ENCODE data around the gene NUP85. TPM values are rescaled to one million over a fixed set of nuclear protein-coding genes. Genes with fewer than 3 reads are reported as not detected.

NUP85 gene
- total and polyA plus RNA-seq, 4 experiments from 2014 or later, result 33.4 to 164 (median 93.1) TPM

GRCh38 chr17:75239214-75239613 lies 33.7 kb downstream of the NUP85 start:
- H3K36me3 ChIP-seq (ENCODE audit: insufficient read depth, low read length), result peaks cover 82% of the 10 kb centered on the region
- no peaks in the 10 kb centered on the region for H3K27me3 ChIP-seq (ENCODE audit: insufficient read depth, low read length)
- H3K4me1 ChIP-seq (ENCODE audit: insufficient read depth, low read length), result peaks cover 47% of the 10 kb centered on the region
- Mint-ChIP-seq H3K4me1 (peaks cover 27 to 47% (median 35%) of the 10 kb centered on the region in 4 donors), H3K27ac (peak overlapping the region; percentile 90 to 99 (median 96)), H3K4me3 (peak overlapping the region in 5 of 8 donors; percentile 82 to 94 (median 87)), H3K9me3 (no peaks in the 10 kb centered on the region), H3K27me3 (no peaks in the 10 kb centered on the region), H3K36me3 (peaks cover 35 to 76% of the 10 kb centered on the region in 2 donors)
- no peak for DNase-seq
- no peak overlapping the region for H3K4me3 ChIP-seq (ENCODE audit: low read length in 2 of 2)
- POLR2A ChIA-PET (ENCODE audit: partially characterized antibody), result interaction anchor here (1.4 to 8.6 kb wide), 4 partner anchors 22 to 125 kb away, joined by 3 to 62 read pairs (median 14); partner anchors contain the start of genes GGA3, MIF4GD and MRPS7
- H3K9me3 ChIP-seq (ENCODE audit: control insufficient read depth in 1 of 2, low read length in 2 of 2), result no peaks in the 10 kb centered on the region
- intact Hi-C loops (cut with micrococcal nuclease), result no loop called here
- CTCF ChIA-PET (ENCODE audit: partially characterized antibody), result interaction anchor here (0.8 to 5.7 kb wide), 10 partner anchors 10 to 278 kb away, joined by 3 to 42 read pairs (median 5); partner anchors contain the start of genes MIF4GD and SLC25A19
- H3K27ac ChIP-seq (ENCODE audit: low read depth, low read length), result peak overlapping the region; percentile 16

- Mint-ChIP-seq H3K9me3 (no peaks in the 10 kb centered on the region), H3K27me3 (no peaks in the 10 kb centered on the region), H3K4me3 (no peak overlapping the region), H3K4me1 (peaks cover 32 to 53% (median 40%) of the 10 kb centered on the region in 4 donors), H3K27ac (peak overlapping the region in 6 of 7 donors; percentile 55 to 91 (median 78)), H3K36me3 (peaks cover 32 to 74% of the 10 kb centered on the region in 2 donors)
- peaks cover 75% of the 10 kb centered on the region for H3K36me3 ChIP-seq (ENCODE audit: insufficient read depth, low read length)
- no peaks in the 10 kb centered on the region for H3K27me3 ChIP-seq (ENCODE audit: insufficient read depth, low read length)
- no peak overlapping the region for H3K4me3 ChIP-seq (ENCODE audit: low read length in 2 of 2)
- H3K27ac ChIP-seq (ENCODE audit: low read depth, low read length), result no peak overlapping the region
- ChIA-PET POLR2A (ENCODE audit: partially characterized antibody) (interaction anchor here (1.1 to 8.6 kb wide), 5 partner anchors 22 to 278 kb away, joined by 3 to 62 read pairs (median 12); partner anchors contain the start of genes GGA3, MIF4GD and MRPS7), CTCF (ENCODE audit: partially characterized antibody) (interaction anchor here (0.8 to 5.7 kb wide), 13 partner anchors 11 to 279 kb away, joined by 3 to 42 read pairs (median 5); partner anchors contain the start of genes MIF4GD and SLC25A19)
- H3K4me1 ChIP-seq (ENCODE audit: insufficient read depth, low read length), result peaks cover 49% of the 10 kb centered on the region
- intact Hi-C loops (cut with micrococcal nuclease), result no loop called here
- no peak for DNase-seq
- no peaks in the 10 kb centered on the region for H3K9me3 ChIP-seq (ENCODE audit: control insufficient read depth in 1 of 2, low read length in 2 of 2)
Observed at GRCh38 chr17:75239778-75240393, 34.4 kb downstream of the NUP85 start.

GRCh38 chr17:75240394-75241142 lies 35.1 kb downstream of the NUP85 start:
- Histone ChIP-seq H3K27me3 (ENCODE audit: insufficient read depth, low read length) (no peaks in the 10 kb centered on the region), H3K9me3 (ENCODE audit: control insufficient read depth in 1 of 2, low read length in 2 of 2) (no peaks in the 10 kb centered on the region), H3K27ac (ENCODE audit: low read depth, low read length) (peak overlapping the region; percentile 67), H3K4me3 (ENCODE audit: low read length in 2 of 2) (no peak overlapping the region), H3K4me1 (ENCODE audit: insufficient read depth, low read length) (peaks cover 56% of the 10 kb centered on the region), H3K36me3 (ENCODE audit: insufficient read depth, low read length) (peaks cover 72% of the 10 kb centered on the region)
- H3K9me3 Mint-ChIP-seq, result no peaks in the 10 kb centered on the region
- ChIA-PET POLR2A (ENCODE audit: partially characterized antibody) (interaction anchor here (1.1 to 8.6 kb wide), 4 partner anchors 10 to 279 kb away, joined by 3 to 62 read pairs (median 13); partner anchors contain the start of genes GGA3, MIF4GD and MRPS7), CTCF (ENCODE audit: partially characterized antibody) (interaction anchor here (0.8 to 5.7 kb wide), 12 partner anchors 10 to 279 kb away, joined by 3 to 42 read pairs (median 5); partner anchors contain the start of genes MIF4GD and SLC25A19)
- H3K4me1 Mint-ChIP-seq, result peaks cover 32 to 54% (median 40%) of the 10 kb centered on the region in 4 donors
- H3K36me3 Mint-ChIP-seq, result peaks cover 31 to 70% of the 10 kb centered on the region in 2 donors
- H3K27ac Mint-ChIP-seq, result peak overlapping the region; percentile 19 to 98 (median 78)
- H3K4me3 Mint-ChIP-seq, result peak overlapping the region in 1 of 8 donors; percentile 22
- intact Hi-C loops (cut with micrococcal nuclease), result no loop called here
- H3K27me3 Mint-ChIP-seq, result no peaks in the 10 kb centered on the region
- peak in 1 of 5 donors; percentile 16 for DNase-seq

GRCh38 chr17:75241143-75241430 lies 35.6 kb downstream of the NUP85 start:
- Mint-ChIP-seq H3K4me3 (no peak overlapping the region), H3K9me3 (no peaks in the 10 kb centered on the region), H3K27ac (peak overlapping the region in 5 of 7 donors; percentile 57 to 99 (median 98)), H3K4me1 (peaks cover 32 to 60% (median 40%) of the 10 kb centered on the region in 4 donors), H3K27me3 (no peaks in the 10 kb centered on the region), H3K36me3 (peaks cover 35 to 73% of the 10 kb centered on the region in 2 donors)
- Histone ChIP-seq H3K4me1 (ENCODE audit: insufficient read depth, low read length) (peaks cover 57% of the 10 kb centered on the region), H3K27ac (ENCODE audit: low read depth, low read length) (peak overlapping the region; percentile 67), H3K9me3 (ENCODE audit: control insufficient read depth in 1 of 2, low read length in 2 of 2) (no peaks in the 10 kb centered on the region), H3K27me3 (ENCODE audit: insufficient read depth, low read length) (no peaks in the 10 kb centered on the region), H3K4me3 (ENCODE audit: low read length in 2 of 2) (no peak overlapping the region), H3K36me3 (ENCODE audit: insufficient read depth, low read length) (peaks cover 72% of the 10 kb centered on the region)
- intact Hi-C loops (cut with micrococcal nuclease), result no loop called here
- ChIA-PET CTCF (ENCODE audit: partially characterized antibody) (interaction anchor here (1.2 to 5.7 kb wide), 6 partner anchors 9 to 171 kb away, joined by 3 to 42 read pairs (median 5); no protein-coding TSS in a partner anchor), POLR2A (ENCODE audit: partially characterized antibody) (interaction anchor here (1.9 to 8.6 kb wide), 4 partner anchors 10 to 48 kb away, joined by 8 to 62 read pairs (median 26); partner anchors contain the start of genes GGA3, MIF4GD, MRPS7 and SLC25A19)
- no peak for DNase-seq

GRCh38 chr17:75241502-75241901 lies 36.0 kb downstream of the NUP85 start:
- no peaks in the 10 kb centered on the region for H3K9me3 Mint-ChIP-seq
- peak overlapping the region; percentile 67 for H3K27ac ChIP-seq (ENCODE audit: low read depth, low read length)
- H3K27ac Mint-ChIP-seq, result peak overlapping the region; percentile 94 to 99 (median 98)
- no peaks in the 10 kb centered on the region for H3K27me3 Mint-ChIP-seq
- intact Hi-C loops (cut with micrococcal nuclease), result no loop called here
- peak overlapping the region in 4 of 8 donors; percentile 35 to 79 (median 64) for H3K4me3 Mint-ChIP-seq
- DNase-seq, result no peak
- peaks cover 39 to 72% of the 10 kb centered on the region in 2 donors for H3K36me3 Mint-ChIP-seq
- CTCF ChIA-PET (ENCODE audit: partially characterized antibody), result interaction anchor here (1.1 to 5.7 kb wide), 7 partner anchors 19 to 171 kb away, joined by 3 to 42 read pairs (median 4); no protein-coding TSS in a partner anchor
- H3K9me3 ChIP-seq (ENCODE audit: control insufficient read depth in 1 of 2, low read length in 2 of 2), result no peaks in the 10 kb centered on the region
- H3K36me3 ChIP-seq (ENCODE audit: insufficient read depth, low read length), result peaks cover 72% of the 10 kb centered on the region
- peak overlapping the region in 1 of 2 donors; percentile 15 for H3K4me3 ChIP-seq (ENCODE audit: low read length in 2 of 2)
- H3K27me3 ChIP-seq (ENCODE audit: insufficient read depth, low read length), result no peaks in the 10 kb centered on the region
- H3K4me1 Mint-ChIP-seq, result peaks cover 32 to 62% (median 41%) of the 10 kb centered on the region in 4 donors
- peaks cover 57% of the 10 kb centered on the region for H3K4me1 ChIP-seq (ENCODE audit: insufficient read depth, low read length)
- POLR2A ChIA-PET (ENCODE audit: partially characterized antibody), result interaction anchor here (1.4 to 8.6 kb wide), 5 partner anchors 9 to 425 kb away, joined by 3 to 62 read pairs (median 9); partner anchors contain the start of genes GGA3, MIF4GD, MRPS7 and RECQL5

GRCh38 chr17:75241996-75242460 lies 36.5 kb downstream of the NUP85 start:
- H3K27ac ChIP-seq (ENCODE audit: low read depth, low read length), result peak overlapping the region; percentile 67
- no peaks in the 10 kb centered on the region for H3K27me3 ChIP-seq (ENCODE audit: insufficient read depth, low read length)
- H3K9me3 ChIP-seq (ENCODE audit: control insufficient read depth in 1 of 2, low read length in 2 of 2), result no peaks in the 10 kb centered on the region
- H3K4me3 ChIP-seq (ENCODE audit: low read length in 2 of 2), result peak overlapping the region in 1 of 2 donors; percentile 15
- ChIA-PET CTCF (ENCODE audit: partially characterized antibody) (interaction anchor here (1.1 to 5.7 kb wide), 7 partner anchors 18 to 171 kb away, joined by 3 to 42 read pairs (median 4); partner anchors contain the start of gene MIF4GD), POLR2A (ENCODE audit: partially characterized antibody) (interaction anchor here (1.3 to 8.6 kb wide), 7 partner anchors 9 to 425 kb away, joined by 3 to 62 read pairs (median 8); partner anchors contain the start of genes GGA3, GRB2, MIF4GD and MRPS7)
- Mint-ChIP-seq H3K4me1 (peaks cover 32 to 62% (median 43%) of the 10 kb centered on the region in 4 donors), H3K4me3 (peak overlapping the region in 7 of 8 donors; percentile 11 to 81 (median 67)), H3K9me3 (no peaks in the 10 kb centered on the region), H3K27me3 (no peaks in the 10 kb centered on the region), H3K36me3 (peaks cover 42 to 72% of the 10 kb centered on the region in 2 donors), H3K27ac (peak overlapping the region; percentile 94 to 99 (median 98))
- DNase-seq, result no peak
- intact Hi-C loops (cut with micrococcal nuclease), result no loop called here
- peaks cover 57% of the 10 kb centered on the region for H3K4me1 ChIP-seq (ENCODE audit: insufficient read depth, low read length)
- H3K36me3 ChIP-seq (ENCODE audit: insufficient read depth, low read length), result peaks cover 70% of the 10 kb centered on the region

All from CD4-positive, alpha-beta memory T cell (primary cell).